Measurements from ENCODE around the gene CD200.

Gene CD200

DNA sequence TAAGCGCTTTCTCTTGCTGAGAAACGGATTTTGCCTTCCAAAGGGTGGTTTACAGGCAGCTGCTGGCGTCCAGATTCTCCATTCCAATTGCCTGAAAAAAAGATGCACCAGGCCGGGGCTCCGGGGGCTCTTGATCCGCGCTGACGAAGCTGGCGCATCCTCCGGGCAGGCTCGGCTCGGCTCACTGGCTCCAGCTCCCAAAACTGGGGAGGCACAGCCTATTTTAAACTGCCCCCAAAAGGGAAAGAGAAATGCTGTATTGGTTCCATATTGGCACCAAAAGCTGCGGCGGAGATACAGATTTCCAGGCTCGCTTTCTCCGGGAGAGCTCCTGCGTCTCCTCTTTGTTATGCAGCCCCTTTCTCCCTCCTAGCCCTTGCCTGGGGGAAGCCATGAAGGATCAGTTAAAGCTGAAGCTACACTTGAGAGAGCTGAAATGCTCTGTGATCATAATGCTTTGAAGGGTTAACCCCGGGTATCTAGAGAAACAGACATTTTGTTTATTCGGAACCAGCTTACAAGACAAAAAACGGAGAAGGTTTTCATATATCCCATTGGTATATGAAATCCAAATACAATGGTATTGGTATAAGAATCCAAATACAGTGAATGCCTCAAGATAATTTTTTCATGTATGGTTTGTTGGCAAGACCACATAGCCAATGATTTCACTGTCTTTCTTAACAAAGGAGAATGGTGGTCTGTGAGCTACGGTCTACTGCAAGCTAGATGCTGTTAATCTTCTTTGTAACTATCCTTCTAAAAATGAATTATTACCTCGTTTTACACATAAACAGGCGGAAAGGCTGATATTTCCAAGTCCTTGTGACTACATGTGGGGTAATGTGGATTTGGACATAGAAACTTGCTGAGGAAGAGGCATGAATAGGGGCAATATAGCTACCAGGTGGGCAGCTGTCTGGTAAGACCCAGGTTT lies 693 bp downstream of the CD200 start:
- peak; percentile 74 for DNase-seq

DNA sequence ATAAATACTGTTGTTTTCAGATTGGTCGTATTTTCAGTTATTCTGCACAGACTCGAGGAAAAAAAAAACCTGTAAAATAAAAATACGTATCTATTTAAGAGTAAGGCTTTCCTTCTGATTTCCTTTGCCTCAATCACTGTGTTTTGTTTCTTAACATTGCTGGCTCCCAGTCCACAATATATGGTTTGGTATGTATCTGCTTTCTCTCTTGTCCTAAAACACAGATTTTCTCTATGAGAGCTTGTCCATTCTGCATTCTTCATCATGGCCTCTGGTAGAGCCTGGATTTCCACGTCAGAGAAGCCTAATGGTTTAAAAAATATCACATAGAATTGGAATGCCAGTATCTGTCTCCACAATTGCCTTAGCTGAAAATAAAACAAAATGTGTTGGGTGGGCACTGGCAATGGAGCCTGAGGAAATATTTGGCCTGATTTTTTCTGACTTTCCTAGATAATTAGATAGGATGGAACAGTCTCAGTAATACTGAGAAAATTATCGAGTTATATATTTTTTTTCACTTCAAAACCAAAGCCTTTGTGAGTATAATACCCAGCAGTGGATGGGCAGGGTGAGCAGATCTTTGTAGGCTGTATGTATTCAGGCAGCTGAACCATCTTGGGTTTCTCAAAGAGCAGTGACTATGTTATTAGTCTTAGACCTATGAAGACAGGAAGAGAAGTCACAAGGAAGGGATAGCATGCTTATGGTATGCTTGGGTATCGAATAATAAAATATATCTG lies 1.9 kb downstream of the CD200 start:
- DNase-seq, result no peak

DNA sequence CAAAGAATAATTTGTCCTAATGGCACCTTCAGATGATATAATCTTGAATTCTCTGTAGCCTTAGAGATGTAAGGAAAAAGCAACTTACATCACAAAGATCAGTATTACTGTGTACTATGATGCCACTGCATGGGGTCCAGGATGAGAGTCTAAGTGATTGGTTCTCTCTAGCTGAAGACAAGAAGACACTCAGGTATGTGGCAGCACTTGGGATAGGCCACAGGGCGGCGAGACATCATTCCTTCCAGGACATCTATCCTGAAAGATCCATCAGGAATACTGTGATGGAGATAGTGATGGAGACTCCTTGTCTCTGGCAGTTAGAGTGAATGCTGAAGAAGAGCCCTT lies 2.5 kb downstream of the CD200 start:
- DNase-seq, result no peak

DNA sequence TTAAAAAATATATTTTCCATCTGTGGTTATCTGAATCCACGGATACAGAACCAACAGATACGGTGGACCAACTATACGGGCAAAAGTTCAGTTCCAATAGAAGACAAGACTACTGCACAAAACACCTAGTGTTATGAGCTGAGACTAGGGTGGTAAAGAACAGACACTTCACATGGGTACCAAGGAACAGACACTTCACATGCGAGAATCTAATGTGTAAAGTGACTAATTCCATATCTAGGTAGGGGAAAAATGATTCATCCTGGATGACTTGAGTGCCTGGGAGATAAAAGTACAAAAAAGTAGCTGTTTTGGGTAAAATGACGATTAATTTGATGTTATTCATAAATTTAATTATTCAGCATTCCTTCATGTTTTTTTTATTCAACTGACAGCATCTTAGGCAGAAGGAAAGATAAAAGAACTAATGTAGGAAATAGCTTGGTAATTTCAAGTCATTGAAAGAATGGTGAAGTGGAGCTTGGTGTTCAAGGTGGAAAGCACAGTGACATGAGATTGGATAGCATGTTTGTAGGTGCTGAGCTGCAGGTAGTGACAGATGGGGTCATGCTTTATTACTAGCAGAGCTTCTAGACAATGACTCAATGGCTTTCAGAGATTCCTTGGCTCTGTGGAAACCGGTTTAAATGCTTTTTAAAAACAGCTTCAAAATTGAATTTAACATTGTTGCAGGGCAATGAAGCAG lies 5.2 kb downstream of the CD200 start:
- no peak for DNase-seq

DNA sequence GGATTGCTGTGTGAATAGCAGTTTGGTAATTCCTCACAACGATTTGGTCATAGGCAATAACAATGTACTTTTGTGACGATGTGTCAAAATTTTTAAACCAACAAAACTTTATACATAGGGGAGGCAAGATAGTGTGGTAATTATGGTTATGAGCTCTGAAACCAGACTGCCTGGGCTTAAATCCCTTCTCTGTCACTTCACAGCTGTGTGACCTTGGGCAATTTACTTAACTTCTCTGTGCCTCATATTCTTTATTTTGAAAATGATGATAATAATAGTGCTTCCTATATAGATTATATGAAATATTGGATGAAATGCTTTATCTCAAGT lies 5.7 kb downstream of the CD200 start:
- DNase-seq, result no peak

DNA sequence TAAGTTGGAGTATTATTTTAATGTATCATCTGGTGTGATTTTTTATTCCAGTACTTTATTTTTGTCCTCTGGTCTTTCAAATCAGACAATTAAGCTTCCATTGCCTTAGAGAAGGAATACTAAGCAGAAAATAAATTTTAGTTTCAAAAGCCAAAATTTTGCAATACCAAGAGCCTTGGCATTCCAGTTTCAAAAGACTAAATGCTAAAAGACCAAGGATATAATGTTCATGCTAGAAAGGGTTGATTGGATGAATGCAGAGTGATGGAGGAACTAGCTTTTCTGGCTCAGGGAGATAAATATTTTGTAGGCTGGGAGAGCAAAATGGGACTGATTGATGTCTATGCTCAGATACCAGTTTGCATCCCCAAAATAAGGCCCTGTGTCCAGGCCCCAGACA lies 6.2 kb downstream of the CD200 start:
- DNase-seq, result no peak

DNA sequence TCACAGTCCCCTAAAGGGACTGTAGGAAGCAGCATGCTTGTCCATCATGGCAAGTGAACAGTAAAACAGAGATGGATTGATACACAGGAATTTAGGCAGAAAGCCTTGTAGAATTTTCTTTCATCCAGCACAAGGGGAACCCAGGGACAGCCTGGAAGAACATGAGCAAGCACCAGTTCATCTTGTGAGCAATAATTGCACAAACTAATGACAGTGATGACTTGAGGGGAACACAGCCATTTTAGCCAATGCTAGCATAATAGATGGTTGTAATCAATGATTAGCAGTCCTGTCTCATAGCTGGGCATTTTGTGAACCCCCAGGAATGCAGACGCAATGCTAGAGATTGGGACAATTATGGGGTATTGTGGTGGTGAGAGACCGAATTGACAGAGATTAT lies 6.7 kb downstream of the CD200 start:
- DNase-seq, result no peak

DNA sequence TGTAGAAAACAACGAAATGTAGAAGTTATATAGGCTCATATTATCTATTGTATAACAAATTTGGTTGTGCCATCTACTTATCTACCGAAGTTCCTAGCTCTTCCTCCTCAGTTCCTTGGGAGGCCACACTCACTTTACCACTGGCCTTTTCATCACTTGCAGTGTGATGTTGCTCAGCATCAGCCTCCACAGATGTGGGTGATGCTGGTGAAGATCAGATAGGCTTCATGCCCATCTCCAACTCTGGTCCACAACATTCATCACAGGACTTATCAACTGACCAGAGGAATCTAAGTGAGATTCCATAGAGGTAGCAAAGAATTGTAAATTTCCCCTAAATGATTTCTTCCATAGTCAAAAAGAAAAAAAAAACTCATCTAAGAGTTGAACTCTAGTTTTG lies 8.4 kb downstream of the CD200 start:
- DNase-seq, result no peak

DNA sequence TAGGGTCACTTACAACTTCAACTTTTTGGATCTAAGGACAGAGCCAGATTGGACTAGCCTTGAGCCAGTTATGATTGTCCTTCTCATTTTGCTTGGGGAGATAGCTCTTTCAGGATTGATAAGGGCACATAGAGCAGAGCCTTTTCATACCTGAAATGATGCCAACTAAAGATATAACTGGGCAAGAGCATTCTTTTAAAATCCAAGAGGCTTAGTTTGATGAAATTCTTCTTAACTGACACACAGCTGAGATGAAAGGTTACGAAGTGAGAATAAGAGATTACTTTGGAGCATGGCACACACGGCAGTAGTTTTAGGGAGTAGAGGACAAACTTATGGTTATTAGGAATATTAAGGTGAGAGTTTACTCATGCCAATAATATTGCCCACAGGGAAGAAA lies 12.7 kb downstream of the CD200 start:
- DNase-seq, result no peak

DNA sequence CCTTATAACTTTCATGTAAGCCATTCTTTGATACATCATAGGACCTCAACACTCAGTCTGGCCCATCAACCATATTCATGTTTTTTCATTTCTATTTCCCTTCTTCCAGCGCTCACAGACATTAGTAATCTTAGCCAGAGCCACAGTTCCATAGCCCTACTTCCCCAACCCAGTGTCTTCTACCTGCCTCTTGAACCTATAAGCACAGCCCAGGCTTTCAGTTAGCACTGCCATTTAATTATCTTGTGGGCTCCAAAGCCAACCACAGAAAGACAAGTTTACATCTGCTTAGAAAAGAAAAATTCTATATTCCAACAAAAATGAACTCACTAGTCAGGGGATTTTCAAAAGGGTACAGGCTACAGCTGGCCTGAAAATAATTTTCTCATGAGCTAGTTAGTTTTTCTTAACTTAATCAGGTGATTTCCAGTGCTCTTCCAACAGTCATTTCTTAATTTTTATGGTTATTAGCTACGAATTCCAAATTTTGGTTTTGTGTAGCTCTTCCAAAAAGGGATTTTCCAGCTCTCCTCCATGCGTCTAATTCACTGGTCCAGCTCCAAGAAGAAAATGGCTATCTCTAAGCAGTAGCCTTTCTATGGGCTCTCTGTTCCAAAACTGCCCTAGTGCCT lies 13.7 kb downstream of the CD200 start:
- no peak for DNase-seq

DNA sequence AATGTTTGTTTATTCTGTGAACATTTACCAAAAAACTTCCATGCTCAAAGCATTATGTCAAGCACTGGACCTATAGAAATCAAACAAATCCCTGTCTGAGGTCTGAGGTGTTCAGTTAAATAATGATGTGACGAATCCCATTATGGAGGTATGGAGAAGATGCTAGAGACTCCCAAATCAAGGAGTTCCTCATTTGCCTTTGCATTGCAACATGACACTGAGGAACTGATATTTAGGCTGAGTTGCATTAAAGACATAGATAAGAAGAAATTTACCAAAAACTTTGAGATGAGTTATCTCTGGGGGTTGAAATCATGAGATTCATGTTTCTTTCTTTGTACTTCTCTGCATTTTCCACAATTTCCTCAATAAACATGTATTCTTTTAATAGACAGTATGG lies 16.0 kb downstream of the CD200 start:
- DNase-seq, result no peak

DNA sequence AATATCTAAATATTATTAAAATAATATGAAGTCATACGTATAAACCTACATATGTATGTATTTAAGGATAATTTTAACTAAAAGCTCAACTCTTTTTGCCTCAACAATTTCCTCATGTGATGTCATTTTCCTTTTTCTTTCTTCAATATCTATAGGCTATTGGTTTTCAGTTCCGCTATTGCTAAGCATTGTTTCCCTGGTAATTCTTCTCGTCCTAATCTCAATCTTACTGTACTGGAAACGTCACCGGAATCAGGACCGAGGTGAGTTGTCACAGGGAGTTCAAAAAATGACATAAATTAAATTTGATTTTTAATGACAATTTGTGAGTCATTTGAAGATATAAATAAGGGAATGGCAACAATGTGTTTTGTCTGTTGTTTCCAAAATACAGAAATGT lies 16.6 kb downstream of the CD200 start:
- no peak for DNase-seq

DNA sequence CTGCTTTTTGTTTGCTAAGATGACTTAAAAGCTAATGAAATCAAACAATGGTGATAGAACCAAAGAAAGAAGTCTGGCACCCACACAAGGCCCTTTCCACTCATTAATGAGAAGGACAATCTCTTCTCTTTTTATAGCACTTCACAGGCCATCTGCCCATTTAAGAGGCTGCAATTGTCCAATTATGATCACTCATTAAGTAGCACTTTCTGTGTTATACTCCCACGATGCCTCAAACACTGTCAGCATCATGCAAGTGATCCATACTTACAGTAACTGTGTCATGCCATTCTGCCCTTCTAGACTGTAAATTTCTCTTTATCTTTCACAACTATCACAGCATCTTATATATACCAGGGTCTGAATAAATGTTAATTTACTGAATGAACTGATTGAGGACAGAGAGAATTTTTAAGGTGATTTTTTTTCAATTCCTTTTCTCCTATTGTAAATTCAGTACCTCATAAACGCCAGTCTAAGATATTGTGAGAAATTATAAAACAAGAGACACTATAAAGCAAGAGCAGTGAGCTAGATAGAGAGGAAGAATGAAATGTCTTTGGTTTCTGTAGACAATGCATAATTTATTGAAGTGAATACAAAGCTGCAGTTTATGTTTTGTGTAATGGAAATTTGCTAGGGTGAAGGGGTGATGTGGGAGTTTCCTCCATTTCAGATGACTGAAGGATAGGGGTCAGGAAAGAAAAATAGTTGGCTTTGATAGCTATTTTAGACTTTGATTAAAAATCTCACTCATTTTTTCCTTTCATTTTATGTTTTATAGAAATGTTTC lies 17.3 kb downstream of the CD200 start:
- DNase-seq, result no peak

DNA sequence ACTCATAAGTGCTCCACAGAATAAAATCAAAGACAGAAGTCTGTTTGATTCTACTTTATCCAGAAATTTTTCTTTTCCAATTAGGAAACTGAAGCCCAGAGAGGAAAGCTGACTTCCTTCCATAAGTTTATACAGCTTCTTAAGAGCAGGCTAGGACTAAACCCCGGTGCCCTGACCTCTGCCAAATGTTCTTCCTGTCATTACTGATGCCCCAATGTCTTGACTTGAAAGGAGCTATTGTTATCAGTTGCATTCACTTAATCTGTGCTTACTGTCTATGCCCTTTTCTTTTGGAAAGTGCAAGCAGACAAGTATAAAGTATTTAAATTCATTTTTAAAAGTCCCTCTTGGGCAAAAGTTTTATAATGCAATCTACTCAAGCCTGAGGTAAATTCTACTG lies 18.1 kb downstream of the CD200 start:
- DNase-seq, result no peak

DNA sequence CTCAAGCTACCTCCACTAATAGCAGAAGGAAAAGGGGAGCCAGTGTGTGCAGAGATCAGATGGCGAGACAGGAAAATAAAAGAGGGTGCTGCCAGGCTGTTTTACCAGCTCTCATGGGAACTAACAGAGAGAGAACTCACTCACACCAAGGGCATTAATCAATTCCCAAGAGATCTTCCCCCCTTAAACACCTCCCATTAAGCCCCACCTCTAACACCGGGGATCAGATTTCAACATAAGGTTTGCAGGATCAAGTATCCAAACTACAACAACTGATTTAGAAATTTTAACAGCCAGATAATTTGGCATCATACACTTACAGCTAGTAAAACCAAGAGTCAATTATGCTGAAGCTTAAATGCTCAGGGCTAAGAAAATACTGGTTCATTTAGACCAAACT lies 18.9 kb downstream of the CD200 start:
- no peak for DNase-seq

DNA sequence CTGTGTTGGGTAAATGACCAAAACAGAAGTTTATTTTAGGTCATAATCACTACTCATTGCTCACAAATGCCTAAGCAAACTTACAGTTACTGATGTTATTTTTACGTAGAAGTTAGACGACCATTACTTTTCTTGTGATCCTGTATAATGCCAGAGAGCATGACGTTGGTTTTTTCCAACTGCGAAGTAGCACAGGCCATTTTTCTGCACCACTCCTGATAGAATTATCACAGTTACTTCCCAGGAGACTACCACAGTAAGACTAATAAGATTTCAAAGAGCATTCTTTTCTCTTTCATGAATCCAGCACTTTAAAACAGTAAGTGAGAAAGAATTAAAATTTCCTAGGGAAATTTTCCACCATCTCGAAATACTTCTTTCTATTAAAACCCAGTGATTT lies 19.8 kb downstream of the CD200 start:
- no peak for DNase-seq

DNA sequence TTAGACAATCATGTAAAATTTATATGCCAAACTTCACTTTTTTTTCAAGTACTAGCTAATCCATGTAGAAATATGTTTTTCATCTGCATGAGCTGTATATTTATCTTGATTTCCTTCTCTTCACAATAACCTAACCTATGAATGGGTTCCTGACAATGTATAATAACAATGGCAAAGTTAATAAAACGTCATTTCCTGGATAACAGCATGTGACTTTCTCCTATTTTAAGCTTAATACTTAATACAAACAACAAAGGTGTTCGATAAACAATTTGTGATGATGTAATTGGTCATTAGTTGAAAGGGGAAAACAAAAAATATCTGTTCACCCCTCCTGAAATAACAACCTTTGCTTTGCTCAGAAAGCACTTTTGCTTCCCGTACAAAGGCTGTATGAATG lies 20.4 kb downstream of the CD200 start:
- no peak for DNase-seq

DNA sequence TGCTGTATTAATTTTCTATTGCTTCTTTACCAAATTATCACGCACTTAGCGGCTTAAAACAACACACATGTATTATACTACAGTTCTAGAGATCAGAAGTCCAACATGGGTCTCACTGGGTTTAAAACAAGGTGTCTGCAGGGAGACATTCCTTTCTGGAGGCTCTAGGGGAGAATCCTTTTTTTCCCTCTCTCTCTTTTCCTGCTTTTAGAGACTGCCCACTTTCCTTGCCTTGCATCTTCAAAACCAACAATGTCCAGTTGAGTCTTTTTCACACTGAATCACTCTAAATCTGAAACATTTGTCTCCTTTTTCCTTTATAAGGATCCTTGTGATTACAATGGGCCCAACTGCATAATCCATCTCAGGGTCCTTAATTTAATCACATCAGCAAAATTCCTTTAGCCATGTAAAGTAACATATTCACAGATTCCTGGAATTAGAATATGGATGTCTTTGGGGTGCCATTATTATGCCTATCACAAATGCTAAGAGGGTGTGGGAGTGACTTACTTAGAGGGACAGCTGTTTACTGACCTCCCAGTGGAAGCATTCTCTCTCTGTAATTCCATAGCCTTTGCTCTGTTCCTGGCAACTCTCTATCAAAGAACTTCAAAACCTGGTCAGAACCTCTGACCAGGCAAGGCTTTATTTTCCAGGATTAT lies 21.8 kb downstream of the CD200 start:
- no peak for DNase-seq

DNA sequence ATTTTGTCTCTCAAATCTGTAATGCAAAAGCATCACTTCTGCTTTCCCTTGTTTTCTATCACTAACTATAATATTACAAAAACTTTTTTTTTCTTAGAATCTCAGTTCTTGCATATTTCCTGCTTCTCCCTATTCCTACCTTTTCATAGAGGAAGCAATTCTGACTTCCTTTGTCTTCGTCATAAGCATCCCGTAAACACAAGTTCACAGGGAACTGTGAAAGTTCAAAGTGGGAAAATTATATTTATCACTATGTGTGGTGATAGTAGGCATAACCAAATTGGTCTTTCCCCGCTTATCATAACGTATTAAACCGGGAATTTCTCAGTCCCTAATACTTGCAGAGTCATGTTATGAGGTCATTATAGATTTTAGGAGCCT lies 22.3 kb downstream of the CD200 start:
- DNase-seq, result no peak

DNA sequence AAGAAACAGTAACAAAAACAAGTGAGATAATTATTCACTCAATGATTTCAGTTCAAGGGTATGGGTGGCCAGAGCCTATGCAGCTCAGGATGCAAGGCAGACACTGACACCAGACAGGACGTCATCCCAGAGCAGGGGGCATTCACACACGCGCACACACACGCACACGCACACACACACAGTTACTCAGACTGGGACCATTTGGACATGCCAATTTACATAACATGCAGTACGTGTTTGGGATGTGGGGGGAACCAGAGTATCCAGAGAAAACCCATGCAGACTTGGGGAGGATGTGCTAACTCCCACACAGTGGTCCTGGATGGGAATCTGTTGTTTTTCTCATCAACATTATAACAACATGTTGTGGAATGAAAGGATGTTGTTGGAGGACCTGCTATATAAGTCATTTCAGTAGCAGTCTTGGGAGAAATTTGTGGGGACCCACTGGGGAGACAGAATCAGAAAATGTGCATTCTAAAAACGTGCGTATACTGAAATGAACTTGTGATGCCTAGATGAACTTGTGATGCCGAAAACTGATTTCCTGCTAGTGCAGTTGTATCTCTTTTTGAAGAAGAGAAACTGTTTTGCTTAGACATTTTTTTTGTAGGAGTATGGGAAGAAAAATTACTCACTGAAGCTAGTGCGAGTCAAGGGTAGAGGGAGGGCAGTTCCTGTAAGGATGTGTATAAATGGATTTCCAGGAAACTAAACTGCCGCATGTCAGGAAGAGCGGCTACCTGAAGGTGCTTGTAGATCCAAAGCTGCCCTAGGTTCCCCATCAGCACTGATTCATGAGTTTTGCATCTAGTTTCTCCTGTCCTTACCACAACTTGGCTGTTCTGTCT lies 25.2 kb downstream of the CD200 start:
- DNase-seq, result peak; percentile 52

DNA sequence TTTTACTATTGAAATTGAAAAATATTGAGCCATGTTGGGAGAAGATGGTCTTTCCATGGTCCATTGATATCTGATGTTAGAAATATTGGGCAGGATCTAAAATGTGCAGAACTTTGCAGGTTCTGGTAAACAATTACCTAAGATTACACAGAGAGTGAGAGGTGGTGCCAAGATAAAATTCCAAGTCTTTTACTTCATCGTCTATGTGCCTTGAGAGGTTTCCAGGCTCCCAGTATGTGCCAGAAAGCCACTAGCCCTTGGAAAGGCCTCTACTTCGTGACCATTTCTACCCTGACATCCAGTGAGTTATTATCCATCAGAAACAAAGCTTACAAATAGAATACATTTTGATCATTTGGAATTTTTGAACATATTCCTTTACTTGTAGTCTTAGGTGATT lies 27.6 kb downstream of the CD200 start:
- DNase-seq, result no peak

Measured in right hindlimb (tissue), 1 donor.